ENCODE data around the gene SPAG9. TPM values are rescaled to one million over a fixed set of nuclear protein-coding genes. Genes with fewer than 3 reads are reported as not detected.

SPAG9 gene
- total RNA-seq, 1 experiment from 2014 or later = 54.3 TPM

DNA sequence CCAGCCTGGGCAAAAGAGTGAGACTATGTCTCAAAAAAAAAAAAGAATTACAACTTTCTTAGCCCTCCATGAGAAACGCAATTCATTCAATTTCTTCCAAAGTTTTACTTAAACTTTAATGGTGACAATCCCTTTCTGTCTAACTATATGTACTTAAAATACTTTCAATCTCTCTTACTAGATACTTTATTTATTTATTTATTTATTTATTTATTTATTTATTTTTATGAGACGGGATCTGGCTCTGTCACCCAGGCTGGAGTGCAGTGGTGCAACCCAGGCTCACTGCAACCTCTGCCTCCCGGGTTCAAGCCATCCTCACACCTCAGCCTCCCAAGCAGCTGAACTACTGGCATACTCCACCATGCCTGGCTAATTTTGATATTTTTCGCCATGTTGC lies 108.1 kb downstream of the SPAG9 start:
- Histone ChIP-seq H2AFZ (ENCODE audit: low read length) (no peak overlapping the region), H2AK5ac (ENCODE audit: insufficient read length, low read length) (no peak overlapping the region), H3K9ac (ENCODE audit: extremely low read depth, insufficient read length, low read length) (no peak overlapping the region), H4K8ac (replicated peaks; ENCODE audit: insufficient read length, low read depth, low read length) (no peak overlapping the region), H3K4me1 (ENCODE audit: insufficient read depth, low read length) (no peaks in the 10 kb centered on the region), H3K27ac (ENCODE audit: insufficient read length, low read depth, low read length) (no peak overlapping the region), H2BK15ac (ENCODE audit: low read depth, low read length) (no peak overlapping the region), H2BK12ac (ENCODE audit: insufficient read length, low read depth, low read length) (no peak overlapping the region), H3K23ac (ENCODE audit: insufficient read length, low read depth, low read length) (no peak overlapping the region), H3K18ac (ENCODE audit: insufficient read length, low read depth, low read length) (no peak overlapping the region), H4K91ac (ENCODE audit: insufficient read length, low read depth, low read length) (no peak overlapping the region), H2BK20ac (ENCODE audit: low read depth, low read length, poor library complexity, severe bottlenecking) (no peak overlapping the region), H3K4ac (ENCODE audit: low read depth, low read length) (no peak overlapping the region), H3K4me2 (ENCODE audit: insufficient read depth, insufficient read length, low read length) (no peak overlapping the region), H4K20me1 (ENCODE audit: control insufficient read depth, insufficient read depth, insufficient read length) (no peaks in the 10 kb centered on the region), H3K27me3 (ENCODE audit: insufficient read depth, low read length) (no peaks in the 10 kb centered on the region), H3K79me1 (ENCODE audit: insufficient read depth, low read depth, low read length, poor library complexity, severe bottlenecking) (no peaks in the 10 kb centered on the region), H3K9me3 (ENCODE audit: control insufficient read depth, low read depth, low read length) (no peaks in the 10 kb centered on the region), H3T11ph (ENCODE audit: low read length) (no peak overlapping the region), H3K14ac (ENCODE audit: insufficient read depth, low read length) (no peak overlapping the region), H2BK5ac (ENCODE audit: insufficient read length, low read length) (no peak overlapping the region), H4K5ac (ENCODE audit: insufficient read length, low read depth, low read length) (no peak overlapping the region), H2BK120ac (ENCODE audit: low read depth, low read length, poor library complexity, severe bottlenecking) (no peak overlapping the region), H3K23me2 (ENCODE audit: insufficient read length, low read depth, low read length, poor library complexity, severe bottlenecking) (no peaks in the 10 kb centered on the region), H3K79me2 (ENCODE audit: insufficient read depth, low read length) (no peaks in the 10 kb centered on the region), H3K56ac (ENCODE audit: insufficient read length, low read depth, low read length) (no peak overlapping the region)
- no CpG with 5 or more reads among the region's 4 CpGs for WGBS (ENCODE audit: extremely low coverage, insufficient read length, low lambda C conversion rate)
- DNase-seq = no peak
- H3K4me1 Mint-ChIP-seq = no peaks in the 10 kb centered on the region
- no peak for TF ChIP-seq CTCF (conservative IDR thresholded peaks at IDR 0.05)
- H3K36me3 Mint-ChIP-seq (ENCODE audit: insufficient read depth in 1 of 3, low read depth in 3 of 3) = peaks cover 2 to 16% (median 10%) of the 10 kb centered on the region in 3 experiments; a peak in 5 of 7 replicates
- no peaks in the 10 kb centered on the region for H3K9me3 Mint-ChIP-seq
- H3K27me3 Mint-ChIP-seq (ENCODE audit: low read depth) = no peaks in the 10 kb centered on the region
- H3K27ac Mint-ChIP-seq = no peak overlapping the region
- H3K4me3 Mint-ChIP-seq = no peak overlapping the region

Data from H9 (cell line).